GM08714 (cell line): ENCODE data around the gene TPH2.

ENCODE experiments used
- H3K4me3 ChIP-seq: fragments of 200-500 bp; sonication (Bioruptor generic); 2 replicates; pipeline ENCODE4 v1.5.1; 2014; ENCODE audit warnings: mild to moderate bottlenecking, low read length, inconsistent platforms
- ZNF274 ChIP-seq: IDR thresholded peaks from 2 replicates; pipeline ENCODE4 v1.6.1; 2012; ENCODE audit warnings: mild to moderate bottlenecking, low read depth, low read length

The TPH2 gene

DNA sequence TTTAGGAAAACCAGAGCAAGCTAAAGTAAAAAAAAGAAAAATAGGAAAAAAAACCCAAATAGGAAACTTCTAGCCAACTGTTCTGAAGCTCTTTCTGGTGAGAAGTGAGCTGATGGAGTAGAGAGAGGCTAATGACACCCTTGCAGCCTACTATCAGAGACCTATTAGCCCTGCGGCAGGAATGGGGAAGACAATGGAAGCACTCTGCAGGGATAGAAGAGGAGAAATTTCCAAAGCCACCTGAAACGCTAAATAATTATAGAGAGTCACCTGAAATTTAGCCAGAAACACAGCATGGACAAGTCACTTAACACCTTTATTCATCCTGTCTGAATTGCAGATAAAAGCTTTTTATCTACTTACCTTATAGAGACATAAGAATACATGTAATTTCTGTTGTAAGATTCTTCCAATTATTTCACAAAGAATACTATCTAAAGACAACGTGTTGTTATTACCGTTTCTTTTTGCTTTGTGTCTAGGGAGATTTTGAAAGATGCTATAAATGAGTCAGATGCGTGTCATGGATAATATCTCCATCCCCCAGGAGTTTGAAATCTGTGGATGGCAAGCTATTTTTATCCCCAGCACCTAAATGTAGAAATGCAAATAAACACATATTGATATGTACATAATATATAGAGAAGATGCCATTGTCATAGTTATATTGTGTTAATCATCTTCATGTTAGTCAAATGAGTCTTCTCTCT, 138.6 kb downstream of the TPH2 start:
- H3K4me3 ChIP-seq: no peak overlapping the region
- no peak for TF ChIP-seq ZNF274

DNA sequence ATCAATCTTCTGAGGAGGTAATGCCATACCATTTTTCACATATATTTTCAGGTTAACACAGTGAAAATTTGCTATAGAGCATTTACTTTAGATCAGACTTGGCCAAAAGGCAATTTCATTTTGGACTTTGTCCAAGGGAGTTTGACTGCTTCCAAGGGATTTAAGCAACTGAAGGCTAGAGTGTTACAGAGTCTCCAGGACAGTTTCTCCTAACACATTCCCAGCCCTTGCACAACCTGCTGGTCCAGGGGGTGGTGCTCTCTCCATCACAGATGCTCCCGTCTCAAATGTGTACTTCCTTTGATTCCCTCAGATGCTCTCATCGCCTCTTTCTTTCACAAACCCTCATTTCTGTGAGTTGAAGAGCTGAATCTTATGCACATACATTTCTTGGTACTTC, 143.1 kb downstream of the TPH2 start:
- no peak for TF ChIP-seq ZNF274
- H3K4me3 ChIP-seq: no peak overlapping the region
